ENCODE measurements around the gene CDH4.
"Not testable (repeated sequence)": the region's sequence is repeated elsewhere in the genome, so short reads cannot be mapped to it uniquely, and the experiment has no call there.

CDH4 gene

GRCh38 chr20:61391812-61392520, 139.9 kb downstream of the CDH4 start:
- DNase-seq = no peak

DNA sequence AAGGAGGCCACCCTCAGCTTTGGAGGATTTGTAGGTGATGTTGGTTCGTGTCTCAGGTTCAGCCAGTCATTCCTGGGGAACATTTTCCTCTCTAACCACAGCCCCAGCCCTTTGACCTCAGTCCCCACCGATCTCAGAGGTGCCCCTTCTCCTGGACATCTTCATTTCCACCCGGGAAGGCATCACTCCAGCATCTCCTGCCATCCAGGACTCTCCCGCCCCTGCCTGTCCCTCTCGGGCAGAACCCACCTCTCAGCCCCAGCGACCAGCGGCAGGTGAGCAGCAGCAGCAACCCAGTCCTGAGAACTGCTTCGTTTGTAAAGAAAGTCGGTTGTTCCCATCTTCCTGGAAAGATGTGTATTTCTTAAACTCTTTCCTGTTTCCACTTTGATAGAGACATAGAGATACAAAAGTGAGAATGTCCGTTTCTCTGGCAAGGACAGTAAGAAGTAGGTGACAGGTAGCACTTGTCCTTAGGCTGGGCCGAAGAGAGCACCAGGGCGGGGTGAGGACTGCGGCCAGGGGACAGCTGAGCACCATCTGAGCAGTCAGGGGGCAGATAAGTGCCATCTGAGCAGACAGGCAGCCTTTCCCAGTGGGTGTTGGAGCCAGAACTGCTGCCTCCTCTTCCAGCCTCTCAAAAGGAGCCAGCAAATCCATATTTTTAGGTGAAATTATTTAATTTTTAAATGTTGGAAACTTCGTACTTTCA, 142.2 kb downstream of the CDH4 start:
- no peak for DNase-seq

DNA sequence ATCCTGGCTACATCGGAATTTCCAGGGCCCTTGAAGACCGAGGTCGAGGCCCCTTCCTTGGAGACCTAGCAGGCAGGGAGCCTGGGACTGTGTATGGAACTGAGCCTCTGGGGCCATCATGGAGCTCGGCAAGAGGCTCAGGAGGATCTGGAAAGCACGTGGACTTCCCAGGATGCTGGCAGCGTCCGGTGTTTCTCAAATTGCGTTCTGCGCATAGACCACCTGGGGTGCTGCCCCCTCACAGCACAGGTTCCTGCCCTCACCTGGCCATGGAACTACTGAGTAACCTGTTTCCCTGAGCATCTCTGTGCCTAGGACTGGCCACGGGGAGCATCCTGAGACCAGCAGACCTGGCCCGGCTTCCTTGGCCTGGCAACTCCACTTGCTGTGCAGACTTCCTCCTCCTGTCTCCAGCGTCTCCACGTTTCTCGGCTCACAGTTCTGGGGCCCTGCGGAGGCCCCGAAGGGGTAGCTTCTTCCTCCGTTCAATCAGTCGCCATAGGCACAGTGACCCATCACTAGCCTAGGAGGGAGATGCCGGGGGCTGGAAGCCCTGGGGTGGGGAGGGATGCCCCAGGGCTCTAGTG, 144.3 kb downstream of the CDH4 start:
- no peak for DNase-seq

DNA sequence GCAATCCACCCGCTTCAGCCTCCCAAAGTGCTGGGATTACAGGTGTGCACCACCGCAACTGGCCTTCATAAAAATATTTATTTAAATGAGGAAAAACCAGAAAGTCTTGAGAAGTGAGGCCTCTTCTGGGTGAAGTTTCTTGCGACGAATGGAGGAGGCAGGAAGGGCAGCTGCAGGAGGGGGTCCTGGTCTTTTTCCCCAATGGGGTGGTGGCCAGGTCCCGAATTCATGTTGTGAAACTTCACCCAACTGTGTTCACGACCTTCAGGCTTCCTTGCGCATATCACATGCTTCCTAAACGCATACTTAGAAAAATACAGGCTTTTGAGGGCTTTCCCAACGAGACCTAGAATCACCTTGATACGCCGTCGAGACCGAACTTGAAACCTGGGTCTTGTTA, 145.1 kb downstream of the CDH4 start:
- no peak for DNase-seq

DNA sequence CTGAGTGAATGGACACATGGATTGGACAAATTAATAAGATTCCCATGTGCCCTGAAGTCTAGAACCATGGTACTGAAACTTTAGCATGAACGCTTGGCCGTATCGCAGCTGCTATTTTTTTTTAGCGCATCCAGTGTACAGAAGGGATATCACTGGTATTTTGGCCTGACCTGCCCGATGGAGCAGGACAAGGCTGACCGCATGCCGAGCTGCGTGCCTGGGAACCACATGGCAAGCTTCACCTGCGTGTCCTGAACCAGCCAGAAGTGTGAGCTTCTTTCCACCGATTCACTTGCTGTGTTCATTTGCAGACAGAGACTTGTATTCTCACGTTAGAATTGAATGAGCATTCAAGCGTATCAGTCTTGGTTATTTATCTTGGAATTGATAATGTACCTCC, 145.7 kb downstream of the CDH4 start:
- DNase-seq = no peak

GRCh38 chr20:61399433-61399832, 147.4 kb downstream of the CDH4 start:
- DNase-seq = no peak

- no peak for DNase-seq
These were observed 148.4 kb downstream of the CDH4 start for GRCh38 chr20:61400499-61400898.

- DNase-seq = no peak
These were observed 152.2 kb downstream of the CDH4 start for GRCh38 chr20:61404303-61404702.

- DNase-seq = no peak
These were observed 152.9 kb downstream of the CDH4 start for GRCh38 chr20:61405007-61405406.

GRCh38 chr20:61406773-61407172, 154.7 kb downstream of the CDH4 start:
- not testable (repeated sequence) for DNase-seq

- no peak for DNase-seq
These were observed 155.5 kb downstream of the CDH4 start for GRCh38 chr20:61407561-61407960.

GRCh38 chr20:61408951-61409740, 157.1 kb downstream of the CDH4 start:
- no peak for DNase-seq

GRCh38 chr20:61411743-61412142, 159.7 kb downstream of the CDH4 start:
- no peak for DNase-seq

GRCh38 chr20:61413752-61414151, 161.7 kb downstream of the CDH4 start:
- no peak for DNase-seq

DNA sequence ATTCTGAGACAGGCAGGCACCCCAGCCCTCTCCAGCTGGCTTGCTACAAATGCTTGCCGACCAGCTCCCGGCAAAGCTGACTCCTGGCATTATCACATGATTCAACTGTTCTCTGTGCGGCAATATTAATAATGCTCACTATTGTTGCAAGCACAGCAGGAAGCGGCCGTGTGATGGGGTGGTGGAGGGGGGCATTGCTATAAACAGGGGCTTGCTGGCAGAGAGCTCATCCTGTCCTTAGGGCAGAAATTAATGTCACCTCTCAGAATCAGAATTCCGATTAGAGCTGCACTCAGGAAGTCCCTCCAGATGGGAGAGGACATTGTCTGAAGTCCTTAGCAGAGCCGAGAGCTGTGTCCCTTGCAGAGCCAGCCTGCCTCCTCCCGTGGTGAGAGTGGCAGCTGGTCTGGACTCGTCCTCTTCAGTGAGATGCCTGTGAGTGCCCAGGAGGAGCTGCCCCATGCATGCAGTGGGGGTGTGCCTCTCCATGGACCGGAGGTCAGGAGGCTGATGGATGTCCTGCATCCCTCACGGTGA, 162.5 kb downstream of the CDH4 start:
- DNase-seq = no peak

DNA sequence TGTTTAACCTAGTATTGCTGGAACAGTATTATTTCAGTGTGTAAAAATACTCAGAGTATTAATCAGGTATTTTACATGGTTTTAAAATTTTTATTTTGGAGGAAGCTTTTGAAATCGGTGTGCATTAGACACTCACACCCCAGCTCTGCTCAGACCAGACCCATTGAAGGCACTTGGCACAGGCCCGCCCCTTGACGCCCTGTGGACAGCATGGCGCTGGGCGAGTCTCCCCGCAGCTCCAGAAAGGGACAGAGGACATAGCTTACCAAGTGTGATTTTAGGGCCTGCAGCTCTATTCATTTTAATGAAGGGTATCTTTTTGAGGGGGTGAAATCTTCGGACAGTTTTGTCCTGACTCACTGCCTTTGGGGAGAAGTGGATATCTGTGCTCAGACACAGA, 164.5 kb downstream of the CDH4 start:
- no peak for DNase-seq

DNA sequence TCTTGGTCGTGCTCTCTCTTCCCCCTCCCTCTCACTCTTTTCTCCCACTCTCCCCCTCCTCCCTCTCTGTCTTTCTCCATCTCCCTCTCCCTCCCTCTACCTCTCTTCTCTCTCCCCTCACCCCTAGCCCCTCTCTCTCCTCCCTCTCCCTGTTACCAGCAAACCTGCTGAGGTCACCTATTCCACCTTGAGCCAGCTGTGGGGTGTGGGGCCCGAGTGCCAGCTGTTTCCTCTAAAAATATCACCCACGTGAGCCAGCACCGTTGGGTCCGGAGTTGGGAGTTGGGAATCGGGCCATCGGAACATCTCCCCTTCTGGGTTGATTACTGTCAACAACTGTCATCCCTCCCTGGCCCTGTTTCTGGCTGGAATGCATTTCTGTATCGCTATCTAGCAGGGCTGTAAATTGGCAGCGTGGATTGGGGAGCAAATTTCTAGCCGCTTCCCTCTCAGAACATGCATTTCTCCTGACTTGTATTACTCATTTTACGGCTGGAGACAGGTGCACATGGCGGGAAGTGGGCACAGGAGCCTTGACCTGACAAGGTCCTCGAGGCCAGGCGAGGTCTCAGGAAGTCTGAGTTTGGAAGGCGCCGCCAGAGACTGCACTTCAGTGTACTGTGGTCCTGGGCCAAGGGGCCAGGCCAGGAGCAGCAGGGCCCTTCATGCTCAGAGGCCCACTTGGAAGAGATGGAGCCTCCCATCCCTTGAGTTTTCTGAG, 165.3 kb downstream of the CDH4 start:
- DNase-seq = no peak

- no peak for DNase-seq
These were observed 166.9 kb downstream of the CDH4 start for GRCh38 chr20:61419010-61419409.

DNA sequence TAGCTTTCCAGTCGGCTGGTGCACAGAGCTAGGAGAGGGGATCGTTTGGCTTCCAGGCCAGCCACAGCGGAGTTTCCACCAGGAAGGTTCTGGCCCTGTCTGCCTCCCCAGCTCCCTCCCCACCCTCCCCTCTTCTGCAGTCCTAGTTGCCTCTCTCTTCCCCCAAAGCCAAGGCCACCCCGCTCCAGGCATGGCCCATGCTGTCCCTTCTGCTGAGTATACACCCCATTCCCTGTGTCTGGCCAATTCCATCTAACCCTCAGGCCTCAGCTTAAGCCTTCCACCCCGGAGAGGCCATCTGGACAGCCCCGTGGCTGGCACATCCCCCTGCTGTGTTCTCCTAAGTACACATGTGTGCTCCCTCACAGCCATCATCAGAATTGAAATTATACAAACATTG, 167.4 kb downstream of the CDH4 start:
- DNase-seq = no peak

DNA sequence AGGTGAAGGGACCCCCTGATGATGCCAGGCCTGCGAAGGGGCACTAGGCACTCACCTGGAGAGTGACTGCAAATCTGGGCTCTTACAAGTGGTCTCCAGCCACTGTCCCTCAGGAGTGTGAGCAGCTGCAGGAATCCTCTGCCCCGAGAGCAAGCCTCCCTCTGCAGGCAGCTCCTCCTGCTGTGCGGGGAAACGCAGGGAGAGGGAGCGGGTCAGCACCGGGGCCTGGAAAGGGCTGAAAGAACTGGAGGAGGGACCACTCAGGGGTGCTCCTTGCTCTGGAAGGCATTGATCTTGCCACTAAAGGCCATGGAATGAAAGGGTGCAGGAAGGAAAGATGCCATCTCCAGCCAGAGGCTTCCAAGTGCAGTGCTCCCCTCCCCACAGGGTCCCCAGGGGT, 168.0 kb downstream of the CDH4 start:
- DNase-seq = no peak

- DNase-seq = no peak
These were observed 168.7 kb downstream of the CDH4 start for GRCh38 chr20:61420781-61421180.

DNA sequence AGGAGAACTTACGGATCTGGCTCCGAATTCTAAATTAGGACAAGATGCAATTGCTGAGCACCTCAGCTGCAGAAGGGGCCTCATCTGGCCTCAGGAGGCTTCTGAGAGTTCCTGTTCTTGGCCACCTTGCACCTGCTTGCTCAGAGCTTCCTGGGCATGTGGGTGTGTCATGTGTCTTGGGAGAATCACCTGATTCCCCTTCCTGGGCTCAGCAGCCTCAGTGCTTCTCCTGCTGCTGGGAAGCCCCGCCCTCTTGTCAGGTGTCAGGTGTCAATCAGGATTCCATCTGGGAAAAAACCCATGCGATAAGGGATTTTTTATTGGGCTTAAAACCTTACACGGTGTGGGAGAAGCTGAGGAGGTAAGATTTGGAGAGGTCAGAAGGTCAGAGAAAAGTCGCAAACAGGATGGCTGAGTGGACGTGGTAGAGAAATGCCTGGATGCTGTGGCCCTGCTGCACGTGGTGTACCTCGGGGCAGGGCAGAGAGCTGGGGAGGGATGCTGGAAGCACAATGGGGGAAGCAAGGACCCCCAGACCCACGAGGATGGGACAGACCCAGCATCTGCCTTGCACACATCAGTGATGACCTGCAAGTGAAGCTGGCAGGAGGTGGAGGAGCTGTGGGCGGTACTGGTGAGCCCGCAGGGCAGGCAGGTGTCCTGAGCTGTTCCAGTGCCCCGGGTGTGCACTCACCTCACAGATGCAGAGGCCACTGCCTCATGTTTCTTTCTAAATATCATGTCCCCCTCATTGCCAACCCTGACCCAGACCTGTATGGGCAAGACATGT, 170.8 kb downstream of the CDH4 start:
- DNase-seq = no peak
